Astrocyte of the hippocampus (primary cell): Measurements from ENCODE around the gene NEK10.

Source experiments
- DNase-seq: peaks from one replicate; pipeline ENCODE4 v3.0.0; 2011; ENCODE audit warnings: low read depth, low spot score

Gene NEK10

GRCh38 chr3:27184261-27184660 lies 184.9 kb downstream of the NEK10 start:
- no peak for DNase-seq

GRCh38 chr3:27176256-27176655 lies 192.9 kb downstream of the NEK10 start:
- no peak for DNase-seq

GRCh38 chr3:27174530-27174929 lies 194.7 kb downstream of the NEK10 start:
- no peak for DNase-seq

- no peak for DNase-seq
These were observed 198.1 kb downstream of the NEK10 start for GRCh38 chr3:27171113-27171512.

GRCh38 chr3:27166888-27167287 lies 202.3 kb downstream of the NEK10 start:
- peak; percentile 98 for DNase-seq

- DNase-seq = peak; percentile 95
These were observed 203.9 kb downstream of the NEK10 start for GRCh38 chr3:27165321-27165721.

GRCh38 chr3:27160779-27161287 lies 208.3 kb downstream of the NEK10 start:
- no peak for DNase-seq

- no peak for DNase-seq
These were observed 209.0 kb downstream of the NEK10 start for GRCh38 chr3:27160146-27160545.

GRCh38 chr3:27147215-27147614 lies 222.0 kb downstream of the NEK10 start:
- DNase-seq = no peak

- DNase-seq = no peak
These were observed 222.4 kb downstream of the NEK10 start for GRCh38 chr3:27146786-27147185.

GRCh38 chr3:27145719-27146118 lies 223.5 kb downstream of the NEK10 start:
- no peak for DNase-seq

GRCh38 chr3:27141668-27142067 lies 227.5 kb downstream of the NEK10 start:
- no peak for DNase-seq

- peak; percentile 20 for DNase-seq
These were observed 230.6 kb downstream of the NEK10 start for GRCh38 chr3:27138562-27138961.

- no peak for DNase-seq
These were observed 231.2 kb downstream of the NEK10 start for GRCh38 chr3:27138005-27138404.

- peak; percentile 86 for DNase-seq
These were observed 234.9 kb downstream of the NEK10 start for GRCh38 chr3:27134171-27134796.

GRCh38 chr3:27133060-27133459 lies 236.1 kb downstream of the NEK10 start:
- DNase-seq = no peak

GRCh38 chr3:27130796-27131195 lies 238.4 kb downstream of the NEK10 start:
- no peak for DNase-seq

GRCh38 chr3:27127879-27128278 lies 241.3 kb downstream of the NEK10 start:
- DNase-seq = no peak

GRCh38 chr3:27127195-27127594 lies 242.0 kb downstream of the NEK10 start:
- DNase-seq = no peak

GRCh38 chr3:27125821-27126501 lies 243.2 kb downstream of the NEK10 start:
- no peak for DNase-seq

GRCh38 chr3:27119639-27120038 lies 249.5 kb downstream of the NEK10 start:
- DNase-seq = no peak

GRCh38 chr3:27115352-27115751 lies 253.8 kb downstream of the NEK10 start:
- DNase-seq = no peak

GRCh38 chr3:27114684-27115083 lies 254.5 kb downstream of the NEK10 start:
- peak; percentile 17 for DNase-seq
